Endothelial cell of umbilical vein (primary cell): ENCODE results near the gene MPL.

ENCODE experiments used
- EZH2 ChIP-seq: IDR thresholded peaks from 2 replicates; pipeline ENCODE4 v1.6.1; 2012; ENCODE audit warnings: borderline replicate concordance, low read depth, mild to moderate bottlenecking, moderate library complexity, low read length, inconsistent platforms; ENCODE audit not compliant: severe bottlenecking
- JUN ChIP-seq: IDR thresholded peaks from 2 replicates; pipeline ENCODE4 v1.6.1; 2011; ENCODE audit warnings: borderline replicate concordance, low read depth; ENCODE audit not compliant: insufficient read length, insufficient read depth
- MYC ChIP-seq: IDR thresholded peaks from one replicate; pipeline ENCODE4 v1.6.1; 2011; ENCODE audit warnings: mild to moderate bottlenecking, low read depth, low read length
- POLR2A ChIP-seq: IDR thresholded peaks from 2 replicates; pipeline ENCODE4 v1.6.1; 2012; ENCODE audit warnings: low read depth, mild to moderate bottlenecking, control low read depth, low read length
- POLR2AphosphoS5 ChIP-seq: IDR thresholded peaks from 2 replicates; pipeline ENCODE4 v1.6.1; 2012; ENCODE audit warnings: low read depth, mild to moderate bottlenecking, control low read depth, low read length, moderate library complexity; ENCODE audit not compliant: insufficient read depth
- TF ChIP-seq, protein P1 (sequence below), 2 donors: IDR thresholded peaks; 1 replicate in 1 of 2; 2 replicates in 1 of 2; pipeline ENCODE4 v1.5.1; 2011; ENCODE audit warnings: low read length in 2 of 2, mild to moderate bottlenecking in 2 of 2, moderate library complexity in 2 of 2, control low read depth in 1 of 2, inconsistent platforms in 1 of 2, low read depth in 1 of 2; ENCODE audit not compliant: insufficient read depth in 1 of 2; ENCODE audit errors: extremely low read depth in 1 of 2
- TF ChIP-seq, protein P2 (sequence below): IDR thresholded peaks from 2 replicates; pipeline ENCODE4 v1.6.1; 2011; ENCODE audit not compliant: insufficient read depth, insufficient read length

DNA sequence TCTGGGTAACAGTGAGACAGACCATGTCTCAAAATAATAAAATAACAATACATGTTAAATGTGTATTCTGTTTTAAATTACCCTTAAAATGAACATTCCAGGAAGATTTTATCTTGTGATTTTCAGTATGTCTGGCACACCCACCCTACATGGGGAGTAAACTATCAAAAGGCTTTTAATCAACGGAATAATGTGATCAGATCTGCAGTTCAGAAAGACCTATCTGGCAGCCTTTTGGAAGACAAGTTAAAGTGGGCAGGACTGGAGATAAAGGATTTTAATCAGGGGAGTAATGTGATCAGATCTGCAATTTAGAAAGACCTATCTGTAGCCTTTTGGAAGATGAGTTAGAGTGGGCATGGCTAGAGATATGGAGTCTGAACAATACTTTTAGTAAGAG is 41.9 kb downstream of the MPL start:
- TF ChIP-seq POLR2AphosphoS5 (no peak), POLR2A (no peak), EZH2 (no peak), MYC (no peak), JUN (no peak)
- TF ChIP-seq, protein P1, sequence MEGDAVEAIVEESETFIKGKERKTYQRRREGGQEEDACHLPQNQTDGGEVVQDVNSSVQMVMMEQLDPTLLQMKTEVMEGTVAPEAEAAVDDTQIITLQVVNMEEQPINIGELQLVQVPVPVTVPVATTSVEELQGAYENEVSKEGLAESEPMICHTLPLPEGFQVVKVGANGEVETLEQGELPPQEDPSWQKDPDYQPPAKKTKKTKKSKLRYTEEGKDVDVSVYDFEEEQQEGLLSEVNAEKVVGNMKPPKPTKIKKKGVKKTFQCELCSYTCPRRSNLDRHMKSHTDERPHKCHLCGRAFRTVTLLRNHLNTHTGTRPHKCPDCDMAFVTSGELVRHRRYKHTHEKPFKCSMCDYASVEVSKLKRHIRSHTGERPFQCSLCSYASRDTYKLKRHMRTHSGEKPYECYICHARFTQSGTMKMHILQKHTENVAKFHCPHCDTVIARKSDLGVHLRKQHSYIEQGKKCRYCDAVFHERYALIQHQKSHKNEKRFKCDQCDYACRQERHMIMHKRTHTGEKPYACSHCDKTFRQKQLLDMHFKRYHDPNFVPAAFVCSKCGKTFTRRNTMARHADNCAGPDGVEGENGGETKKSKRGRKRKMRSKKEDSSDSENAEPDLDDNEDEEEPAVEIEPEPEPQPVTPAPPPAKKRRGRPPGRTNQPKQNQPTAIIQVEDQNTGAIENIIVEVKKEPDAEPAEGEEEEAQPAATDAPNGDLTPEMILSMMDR (IDR thresholded peaks at IDR 0.05; ENCODE audit: extremely low read depth in 1 of 2, insufficient read depth in 1 of 2, low read depth in 1 of 2, low read length in 2 of 2) = no peak
- TF ChIP-seq, protein P2, sequence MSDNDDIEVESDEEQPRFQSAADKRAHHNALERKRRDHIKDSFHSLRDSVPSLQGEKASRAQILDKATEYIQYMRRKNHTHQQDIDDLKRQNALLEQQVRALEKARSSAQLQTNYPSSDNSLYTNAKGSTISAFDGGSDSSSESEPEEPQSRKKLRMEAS = no peak
